HL-60/S4 treated with retinoic acid at 250 ng/mL for 4 days and 3 days (cell line): Measurements from ENCODE around the gene GATA3.

Experiments
- in situ Hi-C: fragments of 300-500 bp; cut with MboI; formaldehyde crosslinking; loops from 2 replicates; pipeline ENCODE4 v1.7.0; 2022; ENCODE audit warnings: low sequenced_read_pairs

The GATA3 gene

DNA sequence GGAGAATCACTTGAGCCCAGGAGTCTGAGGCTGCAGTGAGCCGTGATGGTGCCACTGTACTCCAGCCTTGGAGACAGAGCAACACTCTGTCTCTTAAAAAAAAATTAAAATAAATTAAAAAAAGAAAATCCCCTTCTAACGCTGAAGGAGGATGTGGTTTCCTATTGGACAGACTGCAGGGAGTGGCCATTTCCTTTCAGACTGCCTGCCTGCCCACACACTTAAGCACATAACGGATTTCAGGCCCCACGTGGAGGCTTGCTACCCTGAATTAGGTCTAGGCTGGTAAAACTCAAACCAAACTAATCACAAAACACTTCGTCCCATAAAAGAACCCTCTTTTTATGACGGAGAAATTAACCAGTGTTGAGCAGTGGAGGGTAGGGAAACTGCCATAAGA, 34.0 kb downstream of the GATA3 start:
- in situ Hi-C loops, result no loop called here

DNA sequence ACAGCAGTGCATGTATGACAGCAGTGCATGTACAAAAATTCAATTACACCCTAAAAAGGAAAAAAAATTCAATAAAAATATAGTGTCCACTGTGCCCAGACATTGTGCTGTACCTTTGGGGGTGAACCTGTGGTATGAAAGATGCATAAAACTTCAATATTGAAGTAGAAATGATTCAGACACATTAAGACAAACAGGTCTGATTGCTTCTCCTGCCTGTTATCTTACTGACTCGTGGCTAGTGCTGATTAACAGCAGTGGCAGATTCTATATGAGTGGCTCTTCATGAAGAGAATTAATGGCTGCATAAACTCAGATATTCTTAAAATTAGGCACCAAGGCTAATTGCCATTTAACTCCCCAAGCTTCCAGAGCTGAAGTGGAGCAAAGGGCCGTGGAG, 37.9 kb downstream of the GATA3 start:
- in situ Hi-C loops, result no loop called here

DNA sequence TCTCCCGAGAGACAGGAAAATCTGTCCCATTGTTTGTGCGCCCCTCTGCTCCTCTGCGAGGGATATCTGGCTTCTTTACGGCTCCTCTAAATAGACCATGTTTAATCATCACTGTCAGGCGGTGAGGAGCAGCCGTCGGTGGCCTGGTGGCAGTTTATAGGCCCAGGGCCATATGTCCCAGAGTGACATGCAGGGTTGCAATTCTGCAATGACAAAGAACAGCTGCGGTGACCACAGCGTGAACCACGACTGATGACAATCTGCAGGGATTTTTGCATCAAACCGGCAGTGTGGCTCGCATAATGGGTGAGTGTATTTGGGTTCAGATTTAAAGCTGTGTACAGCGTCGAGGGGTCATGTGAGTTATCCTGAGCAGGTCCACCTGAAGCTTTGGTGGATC, 41.5 kb downstream of the GATA3 start:
- in situ Hi-C loops, result no loop called here

DNA sequence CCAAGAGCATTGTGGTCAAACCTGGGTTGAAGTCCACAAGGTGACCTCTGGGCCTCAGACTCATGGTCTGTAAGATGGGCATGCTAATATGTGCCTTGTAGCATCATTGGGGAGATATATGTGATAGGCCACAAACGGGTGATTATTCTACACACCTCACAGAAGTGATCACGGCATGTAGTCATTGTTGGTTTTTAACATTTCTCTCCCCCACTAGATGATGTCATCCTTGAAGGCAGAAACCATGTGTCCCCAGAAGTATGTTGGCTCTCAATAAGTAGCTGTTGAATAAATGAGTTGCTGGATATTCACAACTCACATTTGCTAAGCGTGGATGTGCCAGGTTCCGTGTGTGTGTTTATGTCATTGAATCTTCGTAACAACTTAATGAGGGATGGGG, 42.4 kb downstream of the GATA3 start:
- in situ Hi-C loops, result no loop called here

DNA sequence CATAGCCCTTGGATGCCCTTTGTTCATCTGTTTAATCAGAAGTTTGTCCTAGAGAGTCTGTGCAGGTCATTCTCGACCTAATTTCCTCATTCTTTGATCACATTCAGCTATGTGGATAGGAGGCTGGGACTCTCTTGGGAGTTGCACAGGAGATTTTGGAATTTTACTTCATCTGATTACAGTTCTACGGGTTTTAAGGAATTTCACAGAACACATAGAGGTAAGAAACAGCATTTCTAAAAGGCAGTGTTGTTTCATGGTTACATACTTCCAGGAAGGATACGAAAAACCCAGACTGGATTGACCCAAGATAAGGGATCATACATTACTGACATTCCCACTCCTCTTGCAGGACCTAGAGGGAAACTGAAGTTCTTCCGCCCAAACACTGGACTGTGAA, 45.9 kb downstream of the GATA3 start:
- in situ Hi-C loops, result no loop called here

DNA sequence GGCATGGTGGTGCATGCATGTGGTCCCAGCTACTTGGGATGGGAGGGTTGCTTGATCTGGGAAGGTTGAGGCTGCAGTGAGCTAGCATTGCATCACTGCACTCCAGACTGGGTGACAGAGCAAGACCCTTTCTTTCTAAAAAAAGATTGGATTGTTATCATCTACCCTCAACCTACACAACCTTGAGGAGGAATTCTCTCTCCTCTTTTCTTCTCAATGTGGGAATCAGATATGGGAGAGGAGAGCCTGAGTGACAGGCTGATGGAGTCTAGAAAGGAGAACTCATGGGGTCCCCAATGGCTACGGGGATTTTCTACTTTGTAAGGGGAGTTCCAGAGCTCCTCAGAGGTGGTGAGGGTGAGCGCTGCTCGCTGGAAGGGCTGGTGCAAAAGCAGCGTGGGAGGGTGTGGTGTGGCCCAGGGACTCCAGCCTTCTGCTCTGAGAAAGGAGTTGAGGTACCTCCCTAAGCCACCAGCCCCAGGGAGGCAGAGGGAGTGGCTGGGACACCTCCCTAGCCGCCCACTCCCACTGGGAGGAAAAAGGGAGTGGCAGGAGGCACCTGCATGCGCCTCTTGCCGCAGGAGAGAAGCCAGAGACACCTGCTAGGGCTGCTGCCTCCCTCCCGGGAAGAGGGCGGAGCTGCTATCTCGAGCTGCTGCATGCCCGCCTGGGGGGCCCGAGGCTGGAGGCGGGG, 48.4 kb downstream of the GATA3 start:
- in situ Hi-C loops, result no loop called here

DNA sequence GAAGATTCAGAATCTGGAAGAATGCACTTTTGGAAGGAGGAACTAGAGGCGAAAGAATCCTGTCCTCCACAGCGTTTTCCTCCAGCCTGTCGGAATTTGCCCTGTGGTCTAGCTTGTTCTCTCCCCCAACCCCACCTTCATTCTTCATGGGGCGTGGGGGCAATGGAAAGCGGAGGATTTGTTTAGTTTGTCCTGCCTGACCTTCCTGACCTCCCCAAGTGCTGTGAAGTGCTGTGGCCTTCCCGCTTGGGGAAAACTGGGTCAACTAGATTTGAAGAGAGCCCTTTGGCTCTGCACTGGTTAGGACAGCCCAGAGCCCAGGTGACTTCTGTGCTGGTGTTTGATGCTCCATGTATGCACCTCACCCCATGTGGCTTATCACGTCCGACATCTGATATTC, 49.1 kb downstream of the GATA3 start:
- in situ Hi-C loops, result no loop called here

DNA sequence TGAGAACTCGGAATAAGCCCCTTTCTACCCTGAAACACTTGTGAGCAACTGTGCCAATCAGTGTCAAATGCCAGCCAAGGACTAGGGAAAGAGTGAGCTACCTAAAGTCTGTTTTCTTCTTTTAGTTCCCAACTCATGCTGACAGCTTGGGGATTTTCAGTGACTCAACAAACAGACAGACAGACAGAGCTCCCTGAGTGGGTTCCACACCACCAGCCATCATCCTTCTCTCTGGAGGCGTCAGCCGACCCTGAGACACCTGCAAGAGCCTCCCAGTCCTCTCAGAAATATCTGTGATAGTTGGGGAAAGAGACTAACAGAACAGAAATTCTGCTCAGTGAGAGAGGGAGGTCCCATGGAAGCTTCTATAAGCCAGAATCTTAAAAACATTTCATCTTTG, 49.5 kb downstream of the GATA3 start:
- in situ Hi-C loops, result no loop called here

DNA sequence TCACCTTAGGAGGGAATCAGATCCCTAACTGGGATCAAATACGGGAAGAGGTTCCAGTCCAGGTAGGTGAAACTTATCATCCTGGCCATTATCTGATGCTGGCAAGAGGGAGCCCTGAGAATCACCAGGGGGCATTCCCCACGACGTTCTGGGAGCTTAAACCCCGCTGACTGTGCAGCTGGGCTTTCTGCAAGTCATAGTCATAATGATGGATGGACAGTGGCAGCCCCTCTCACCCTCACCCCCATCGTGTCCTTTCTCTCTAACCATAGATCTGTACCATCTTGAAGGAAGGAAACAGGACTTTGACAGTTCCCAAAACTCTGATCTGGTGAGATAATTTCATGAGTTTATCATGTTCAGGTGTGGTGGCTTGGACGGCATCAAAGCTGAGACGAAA, 50.2 kb downstream of the GATA3 start:
- in situ Hi-C loops, result no loop called here

DNA sequence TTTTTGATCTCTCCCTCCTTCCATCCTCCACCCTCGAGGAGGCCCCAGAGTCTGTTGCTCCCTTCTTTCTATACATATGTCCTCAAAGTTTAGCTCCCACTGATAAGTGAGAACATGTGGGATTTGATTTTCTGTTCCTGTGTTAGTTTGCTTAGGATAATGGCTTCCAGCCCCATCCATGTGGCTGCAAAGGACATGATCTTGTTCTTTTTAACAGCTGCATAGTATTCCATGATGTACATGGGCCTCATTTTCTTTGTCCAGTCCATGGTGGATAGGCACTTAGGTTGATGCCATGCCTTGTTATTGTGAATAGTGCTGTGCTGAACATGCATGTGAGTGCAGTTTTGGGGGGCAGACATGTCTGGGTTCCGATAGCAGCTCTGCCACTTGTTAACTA, 51.4 kb downstream of the GATA3 start:
- in situ Hi-C loops, result no loop called here

DNA sequence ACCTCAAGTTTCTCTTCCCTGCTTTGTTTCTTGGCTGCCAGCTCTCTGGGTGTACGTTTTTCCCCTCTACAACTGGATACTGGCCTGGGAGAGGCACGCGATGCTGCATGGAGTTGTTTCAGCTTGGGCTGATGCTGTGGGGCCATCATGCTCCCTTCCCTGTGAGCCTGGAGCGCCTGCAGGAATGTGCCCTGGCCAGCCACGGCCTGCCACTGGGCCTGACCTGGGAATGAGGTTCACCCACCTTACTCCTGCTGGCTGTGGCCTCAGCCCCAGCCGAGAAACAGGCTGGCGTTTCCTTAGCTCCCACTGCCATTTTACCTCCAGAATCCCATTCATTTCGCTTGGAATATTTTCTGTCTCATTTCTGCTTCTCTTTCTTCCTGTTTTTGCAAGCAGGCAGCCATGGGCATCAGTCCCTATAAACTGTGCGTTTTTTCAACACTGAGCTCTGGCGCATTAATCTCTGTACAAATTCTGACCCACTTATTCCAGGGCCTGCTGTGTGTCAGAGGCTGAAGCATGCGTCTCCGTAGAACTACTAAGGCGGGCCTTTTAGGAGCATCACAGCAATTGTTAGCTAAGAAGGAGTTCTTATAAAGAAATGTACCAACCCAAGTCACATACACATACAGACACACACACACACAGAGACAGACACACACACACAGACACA, 57.9 kb downstream of the GATA3 start:
- in situ Hi-C loops, result no loop called here

DNA sequence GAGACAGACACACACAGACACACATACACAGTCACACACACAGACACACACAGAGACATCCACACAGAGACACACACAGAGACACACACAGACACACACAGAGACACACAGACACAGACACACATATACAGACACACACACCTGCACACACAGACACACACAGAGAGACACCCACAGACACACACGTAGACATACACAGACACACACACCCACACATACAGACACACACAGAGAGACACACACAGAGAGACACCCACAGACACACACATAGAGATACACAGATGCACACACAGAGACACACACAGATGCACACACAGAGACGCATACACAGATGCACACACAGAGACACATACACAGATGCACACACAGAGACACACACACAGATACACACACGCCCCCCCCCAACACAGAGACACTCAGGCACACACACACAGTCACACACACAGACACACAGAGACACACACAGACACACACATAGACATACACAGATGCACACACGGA, 58.5 kb downstream of the GATA3 start:
- in situ Hi-C loops, result no loop called here

DNA sequence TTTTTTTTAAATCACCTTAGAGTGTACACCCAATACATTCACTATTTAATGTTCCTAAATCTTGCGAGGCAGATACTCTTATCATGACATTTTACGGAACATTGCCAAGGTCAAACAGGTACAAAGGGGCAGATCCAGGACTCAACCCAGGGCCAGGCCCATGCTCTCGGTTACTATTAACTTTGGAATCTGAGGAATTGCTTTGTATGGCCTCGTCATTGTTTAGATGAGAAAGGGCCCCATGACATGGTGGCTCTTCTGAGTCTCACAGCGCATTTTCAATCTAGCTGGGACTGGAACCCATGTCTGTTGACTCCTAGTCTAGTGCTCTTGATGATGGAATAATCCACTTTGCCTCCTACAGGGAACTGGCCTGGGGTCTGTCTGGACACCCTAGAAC, 59.1 kb downstream of the GATA3 start:
- in situ Hi-C loops, result no loop called here

DNA sequence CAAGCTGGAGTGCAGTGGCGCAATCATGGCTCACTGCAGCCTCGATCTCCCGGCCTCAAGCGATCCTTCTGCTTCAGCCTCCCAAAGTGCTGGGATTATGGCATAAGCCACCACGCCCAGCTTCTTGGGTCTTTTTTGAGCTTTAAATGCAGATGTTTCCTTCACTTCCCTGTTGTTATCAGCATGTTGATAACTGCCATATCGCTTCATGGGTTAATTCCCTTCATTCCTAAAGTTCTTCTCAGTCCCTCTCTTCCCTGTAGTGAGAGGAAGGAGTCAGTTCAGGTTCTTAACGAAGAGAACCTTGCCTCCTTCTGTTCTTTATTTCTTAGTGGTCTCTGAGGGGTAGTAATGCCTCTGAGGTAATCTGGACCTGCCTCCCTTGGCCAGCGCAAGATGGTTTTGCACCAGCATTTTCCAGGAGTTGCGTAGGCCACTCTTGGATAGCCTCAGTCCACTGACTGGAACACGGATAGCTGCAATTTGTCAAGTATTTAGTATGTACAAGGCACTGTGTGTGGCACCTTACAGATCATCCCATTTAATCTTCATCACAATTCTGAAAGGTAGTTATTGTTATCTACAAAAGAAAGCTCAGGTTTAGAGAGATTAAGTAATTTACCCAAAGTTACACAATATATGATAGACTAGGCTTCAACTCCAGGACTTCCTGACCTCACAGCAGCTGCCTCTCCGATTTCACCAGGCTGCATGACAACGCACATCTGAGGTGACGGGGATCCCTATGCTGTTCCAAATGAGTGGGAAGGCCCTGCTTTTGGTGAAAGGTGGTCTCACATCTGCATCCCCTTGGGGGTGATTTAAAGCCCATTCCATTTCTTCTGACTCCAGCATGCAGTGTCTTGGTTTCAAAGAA, 60.5 kb downstream of the GATA3 start:
- in situ Hi-C loops, result no loop called here

DNA sequence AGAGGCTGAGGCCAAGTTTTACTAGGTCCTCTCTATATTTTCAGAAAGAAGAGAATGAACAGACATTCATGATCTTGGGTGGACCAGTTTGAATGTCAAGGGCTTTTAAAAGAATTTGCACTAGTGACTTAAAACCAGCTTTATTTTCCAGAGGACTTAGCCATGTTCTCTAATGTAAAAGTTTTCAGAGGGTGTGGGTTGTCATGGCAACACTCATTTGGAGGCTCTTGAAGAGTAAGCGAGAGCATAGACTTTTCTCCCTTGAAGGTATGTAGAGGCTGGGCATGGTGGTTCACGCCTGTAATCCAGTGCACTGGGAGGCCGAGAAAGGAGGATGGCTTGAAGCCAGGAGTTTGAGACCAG, 61.1 kb downstream of the GATA3 start:
- in situ Hi-C loops, result no loop called here

DNA sequence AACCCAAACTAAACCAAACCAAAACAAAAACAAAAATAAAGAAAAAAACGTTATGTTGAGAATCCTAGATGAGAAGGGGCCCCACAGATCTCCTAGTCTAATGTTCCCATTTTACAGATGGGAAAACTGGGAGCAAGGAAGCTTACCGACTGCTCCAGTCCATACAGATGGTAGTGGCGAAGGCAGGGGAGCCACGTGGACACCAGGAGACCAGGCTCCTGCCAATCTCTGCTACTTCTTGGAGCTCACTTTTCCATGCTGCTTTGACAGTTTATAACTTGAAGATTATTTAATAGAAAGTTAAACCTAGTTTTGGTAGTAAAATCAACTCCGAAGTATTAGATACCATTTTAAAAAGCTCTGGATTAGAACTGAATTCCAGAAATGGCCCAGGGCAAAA, 62.0 kb downstream of the GATA3 start:
- in situ Hi-C loops, result no loop called here

DNA sequence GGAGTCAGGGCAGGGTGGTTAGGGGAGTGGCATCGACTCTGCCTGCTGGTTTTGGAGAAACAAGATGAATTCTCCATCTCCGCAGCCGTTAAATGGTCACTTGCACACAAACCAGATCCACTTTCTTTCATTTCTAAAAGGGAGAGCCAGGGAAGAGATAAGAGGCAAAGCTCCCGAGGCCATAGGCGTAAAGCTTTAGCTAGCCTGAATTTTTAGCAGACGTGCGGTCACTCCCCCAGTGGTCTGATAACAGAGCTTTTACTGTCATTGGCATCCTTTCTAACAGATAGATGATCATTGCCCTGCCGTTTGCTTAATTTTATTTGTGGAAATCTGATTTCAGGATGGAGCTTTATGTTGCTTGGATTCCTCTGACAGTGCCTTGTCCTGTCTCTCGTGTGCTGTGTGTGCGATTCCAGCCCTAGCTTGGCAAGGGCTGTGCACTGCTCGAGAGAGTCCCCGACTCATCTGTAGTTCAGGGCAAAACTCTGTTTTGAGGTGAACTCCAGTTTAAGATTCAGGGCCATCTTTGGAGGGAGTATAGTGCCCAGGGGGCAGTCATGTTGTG, 62.5 kb downstream of the GATA3 start:
- in situ Hi-C loops, result no loop called here

DNA sequence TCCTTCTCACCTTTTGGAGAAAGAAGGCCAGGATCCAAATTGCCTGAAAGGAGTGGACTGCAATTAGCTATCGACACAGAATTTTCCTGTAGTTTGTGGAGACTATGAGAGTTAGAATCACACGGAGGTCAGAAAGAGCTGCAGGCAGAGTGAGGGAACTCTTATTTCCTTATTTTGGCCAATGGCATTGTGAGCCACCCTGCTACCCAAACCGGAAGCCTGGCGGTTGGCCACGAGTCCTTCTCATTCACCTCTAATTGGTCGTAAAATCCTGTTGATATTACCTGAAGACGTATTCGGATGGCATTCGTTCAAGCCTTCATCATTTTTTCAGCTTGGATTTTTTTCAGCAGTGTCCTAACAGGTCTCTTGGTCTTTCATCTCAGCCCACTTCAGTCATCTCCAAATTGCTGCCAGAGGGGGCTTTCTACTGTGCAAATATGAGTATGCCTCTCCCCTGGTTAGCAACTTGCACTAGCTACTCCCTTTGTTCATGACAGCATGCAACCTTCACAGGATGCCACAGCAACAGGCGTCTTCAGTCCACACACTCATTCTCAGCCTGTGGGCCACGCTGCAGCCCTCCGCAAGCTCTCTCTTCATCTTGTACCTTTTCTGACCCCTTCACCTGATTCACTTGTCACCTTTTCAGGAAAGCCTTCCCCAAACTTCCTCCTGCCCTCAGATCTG, 66.9 kb downstream of the GATA3 start:
- in situ Hi-C loops, result no loop called here

DNA sequence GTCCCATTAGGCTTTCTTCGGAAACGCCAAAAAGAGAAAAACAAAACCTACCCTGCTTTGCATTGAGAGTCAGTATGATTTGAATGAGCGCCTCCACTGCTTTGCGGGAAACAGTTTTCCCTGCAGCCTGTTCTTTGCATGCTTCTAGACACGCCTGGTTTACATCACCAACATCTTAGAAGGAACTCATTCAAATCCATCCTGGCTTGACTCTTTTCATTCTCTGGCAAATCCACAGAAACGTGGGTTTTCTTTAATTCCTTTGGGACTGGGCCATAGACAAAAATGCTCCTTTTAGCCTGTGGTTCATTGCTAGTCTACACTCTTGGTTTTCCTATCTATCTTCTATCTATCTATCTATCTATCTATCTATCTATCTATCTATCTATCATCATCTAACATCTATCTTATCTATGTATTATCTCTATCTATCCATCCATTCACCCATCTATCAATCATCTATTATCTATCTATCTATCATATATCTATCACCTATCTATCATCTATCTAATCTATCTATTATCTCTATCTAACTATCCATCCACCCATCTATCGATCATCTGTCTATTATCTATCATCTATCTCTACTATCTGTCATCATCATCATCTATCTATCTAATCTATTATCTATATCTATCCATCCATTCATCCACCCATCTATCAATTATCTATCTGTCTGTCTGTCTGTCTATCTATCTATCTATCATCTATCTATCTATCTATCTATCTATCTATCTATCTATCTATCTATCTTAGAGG, 68.3 kb downstream of the GATA3 start:
- in situ Hi-C loops, result no loop called here

DNA sequence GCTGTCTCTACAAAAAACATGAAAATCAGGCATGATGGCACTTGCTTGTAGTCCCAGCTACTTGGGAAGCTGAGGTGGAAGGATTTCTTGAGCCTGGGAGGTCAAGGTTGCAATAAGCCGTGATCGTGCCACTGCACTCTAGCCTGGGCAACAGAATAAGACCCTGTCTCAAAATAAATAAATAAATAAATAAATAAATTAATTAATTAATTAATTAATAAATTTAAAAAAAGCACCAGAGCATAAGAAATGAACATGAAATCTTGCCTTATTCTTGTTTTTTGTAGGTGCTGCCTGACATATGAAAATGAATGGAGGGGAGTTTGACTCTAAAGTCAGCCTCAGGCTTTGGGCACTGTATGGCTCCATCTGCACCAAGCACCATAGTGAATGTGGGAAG, 69.9 kb downstream of the GATA3 start:
- in situ Hi-C loops, result no loop called here
